Trophoblast cell (in vitro differentiated cells and primary cell): ENCODE results near the gene LGALS1.

Source experiments
- DNase-seq, 2 donors: peaks; one replicate each; pipeline ENCODE4 v3.0.0-alpha.2; 2016
- H2AFZ ChIP-seq: 2 replicates; pipeline ENCODE4 v1.6.1; 2013; ENCODE audit warnings: low read length, moderate library complexity, mild to moderate bottlenecking; ENCODE audit not compliant: insufficient read depth, poor library complexity
- H2AK5ac ChIP-seq: 2 replicates; pipeline ENCODE4 v1.6.1; 2013; ENCODE audit warnings: mild to moderate bottlenecking, low read length
- H2BK120ac ChIP-seq: 2 replicates; pipeline ENCODE4 v1.6.1; 2013; ENCODE audit warnings: low read length, mild to moderate bottlenecking, moderate library complexity; ENCODE audit not compliant: insufficient read depth, poor library complexity
- H2BK12ac ChIP-seq: 2 replicates; pipeline ENCODE4 v1.6.1; 2013; ENCODE audit warnings: mild to moderate bottlenecking, low read length, moderate library complexity
- H2BK5ac ChIP-seq: 2 replicates; pipeline ENCODE4 v1.6.1; 2013; ENCODE audit warnings: low read length, low read depth, moderate library complexity, mild to moderate bottlenecking; ENCODE audit not compliant: poor library complexity
- H3K14ac ChIP-seq: 2 replicates; pipeline ENCODE4 v1.6.1; 2013; ENCODE audit warnings: mild to moderate bottlenecking, low read length
- H3K18ac ChIP-seq: 2 replicates; pipeline ENCODE4 v1.6.1; 2013; ENCODE audit warnings: mild to moderate bottlenecking, low read length
- H3K23ac ChIP-seq: 2 replicates; pipeline ENCODE4 v1.6.1; 2013; ENCODE audit warnings: low read length
- H3K27ac ChIP-seq: 2 replicates; pipeline ENCODE4 v1.5.1; 2013; ENCODE audit warnings: low read depth, mild to moderate bottlenecking, inconsistent platforms, low read length, moderate library complexity
- H3K27me3 ChIP-seq: 2 replicates; pipeline ENCODE4 v1.6.1; 2013; ENCODE audit warnings: inconsistent platforms, mild to moderate bottlenecking, low read length, moderate library complexity; ENCODE audit not compliant: insufficient read depth
- H3K36me3 ChIP-seq, 2 experiments: 1 replicate in 1 of 2; 2 replicates in 1 of 2; pipeline ENCODE4 v1.6.1; 2013; ENCODE audit warnings: low read length in 2 of 2, mild to moderate bottlenecking in 2 of 2, moderate library complexity in 1 of 2; ENCODE audit not compliant: insufficient read depth in 2 of 2, control insufficient read depth in 1 of 2
- H3K4ac ChIP-seq: 2 replicates; pipeline ENCODE4 v1.6.1; 2013; ENCODE audit warnings: low read depth, mild to moderate bottlenecking, low read length, moderate library complexity
- H3K4me1 ChIP-seq, 2 experiments: 1 replicate in 1 of 2; 2 replicates in 1 of 2; pipeline ENCODE4 v1.6.1; 2013; ENCODE audit warnings: low read length in 2 of 2, mild to moderate bottlenecking in 2 of 2, moderate library complexity in 1 of 2; ENCODE audit not compliant: insufficient read depth in 2 of 2, control insufficient read depth in 1 of 2
- H3K4me2 ChIP-seq: 2 replicates; pipeline ENCODE4 v1.6.1; 2013; ENCODE audit warnings: inconsistent platforms, mild to moderate bottlenecking, low read length, moderate library complexity
- H3K4me3 ChIP-seq: 2 replicates; pipeline ENCODE4 v1.5.1; 2013; ENCODE audit warnings: mild to moderate bottlenecking, low read depth, low read length, inconsistent platforms
- H3K79me1 ChIP-seq: one replicate; pipeline ENCODE4 v1.6.1; 2013; ENCODE audit warnings: low read length
- H3K79me2 ChIP-seq: 2 replicates; pipeline ENCODE4 v1.6.1; 2013; ENCODE audit warnings: low read length, mild to moderate bottlenecking; ENCODE audit not compliant: control insufficient read depth, insufficient read depth, poor library complexity
- H3K9ac ChIP-seq: 2 replicates; pipeline ENCODE4 v1.6.1; 2013; ENCODE audit warnings: mild to moderate bottlenecking, low read length
- H3K9me3 ChIP-seq: 2 replicates; pipeline ENCODE4 v1.6.1; 2013; ENCODE audit warnings: low read depth, mild to moderate bottlenecking, control low read depth, inconsistent platforms, low read length; ENCODE audit not compliant: insufficient read depth
- H4K12ac ChIP-seq: 2 replicates; pipeline ENCODE4 v1.6.1; 2013; ENCODE audit warnings: low read depth, mild to moderate bottlenecking, low read length, moderate library complexity
- H4K8ac ChIP-seq: 2 replicates; pipeline ENCODE4 v1.6.1; 2013; ENCODE audit warnings: low read depth, mild to moderate bottlenecking, low read length, moderate library complexity
- H4K91ac ChIP-seq: one replicate; pipeline ENCODE4 v1.6.1; 2013; ENCODE audit warnings: low read depth, mild to moderate bottlenecking, low read length, moderate library complexity
- WGBS: extraction: QIAGEN DNeasy Blood & Tissue Kit; methylation state at CpG from one replicate; pipeline ENCODE4 v1.1.7; 2013; ENCODE audit warnings: missing lambda C conversion rate; ENCODE audit not compliant: insufficient read length, insufficient coverage; ENCODE audit errors: extremely low coverage; 5-methylcytosine and 5-hydroxymethylcytosine counted together

The LGALS1 gene

DNA sequence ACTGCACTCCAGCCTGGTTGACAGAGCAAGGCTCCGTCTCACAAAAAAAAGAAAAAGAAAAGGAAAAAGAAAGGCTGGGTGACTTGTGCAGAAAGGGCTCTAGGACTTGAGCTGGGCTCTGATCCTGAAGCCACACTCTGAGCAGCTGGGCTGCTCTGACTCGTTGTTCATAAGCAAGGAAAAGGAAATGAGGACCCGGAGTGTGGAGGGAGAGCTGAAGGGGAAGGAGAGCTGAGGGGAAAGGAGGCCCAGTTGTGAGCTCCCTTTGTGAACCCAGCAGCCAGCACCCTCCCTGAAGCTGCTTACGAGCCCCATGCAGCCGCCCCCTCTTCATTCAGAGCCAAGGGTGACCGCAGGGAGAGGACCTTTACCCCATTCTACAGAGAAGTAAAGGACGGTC is 48.3 kb upstream of the LGALS1 start:
- no CpG with 5 or more reads among the region's 7 CpGs for WGBS

GRCh38 chr22:37627545-37627944 is 47.9 kb upstream of the LGALS1 start:
- Histone ChIP-seq H2AFZ (no peak overlapping the region), H2BK5ac (no peak overlapping the region), H3K14ac (no peak overlapping the region), H3K79me1 (no peaks in the 10 kb centered on the region), H3K9me3 (peaks cover 2% of the 10 kb centered on the region), H3K27me3 (no peaks in the 10 kb centered on the region), H4K91ac (no peak overlapping the region), H4K8ac (no peak overlapping the region), H2BK120ac (no peak overlapping the region), H3K27ac (no peak overlapping the region), H3K9ac (no peak overlapping the region), H3K36me3 (peaks cover 51 to 66% of the 10 kb centered on the region in 2 experiments), H3K79me2 (no peaks in the 10 kb centered on the region), H4K12ac (no peak overlapping the region), H3K23ac (no peak overlapping the region), H3K4me3 (no peak overlapping the region), H2AK5ac (no peak overlapping the region), H3K4ac (no peak overlapping the region), H3K4me1 (peaks cover 0 to 2% of the 10 kb centered on the region in 2 experiments), H2BK12ac (no peak overlapping the region), H3K4me2 (no peak overlapping the region), H3K18ac (no peak overlapping the region)
- no CpG with 5 or more reads among the region's 6 CpGs for WGBS
- DNase-seq, result no peak

More for the DNA sequence above, 48.3 kb upstream of the LGALS1 start:
- Histone ChIP-seq H2BK5ac (no peak overlapping the region), H2AFZ (no peak overlapping the region), H3K18ac (no peak overlapping the region), H3K9ac (no peak overlapping the region), H4K12ac (no peak overlapping the region), H4K8ac (no peak overlapping the region), H3K27me3 (no peaks in the 10 kb centered on the region), H3K79me2 (no peaks in the 10 kb centered on the region), H2AK5ac (no peak overlapping the region), H3K14ac (no peak overlapping the region), H3K4ac (no peak overlapping the region), H3K79me1 (no peaks in the 10 kb centered on the region), H3K23ac (no peak overlapping the region), H2BK12ac (no peak overlapping the region), H3K36me3 (peaks cover 48 to 63% of the 10 kb centered on the region in 2 experiments), H3K27ac (no peak overlapping the region), H3K9me3 (peaks cover 2% of the 10 kb centered on the region), H3K4me3 (no peak overlapping the region), H3K4me1 (peaks cover 0 to 2% of the 10 kb centered on the region in 2 experiments), H4K91ac (no peak overlapping the region), H3K4me2 (no peak overlapping the region), H2BK120ac (no peak overlapping the region)
- no peak for DNase-seq

DNA sequence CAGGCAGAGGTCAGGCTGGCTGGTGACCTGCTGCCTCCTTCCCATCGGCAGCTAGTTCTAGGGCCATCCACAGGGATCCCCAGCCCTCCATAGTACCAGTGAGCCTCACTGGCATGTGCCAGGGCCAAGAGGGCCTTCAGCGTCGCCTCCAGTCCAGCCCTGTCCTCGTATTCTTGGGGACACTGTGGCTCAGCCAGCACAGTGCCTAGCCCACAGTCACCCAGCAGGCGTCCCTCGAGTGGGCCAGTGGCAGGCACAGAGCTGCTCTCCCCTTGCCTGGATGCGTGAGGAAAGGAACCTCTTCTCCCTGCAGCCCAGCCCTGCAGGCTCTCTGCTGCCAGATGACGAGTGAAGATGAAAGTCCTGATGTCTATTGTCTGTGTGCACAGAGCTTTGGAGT is 46.6 kb upstream of the LGALS1 start:
- Histone ChIP-seq H3K4me1 (peaks cover 4 to 8% of the 10 kb centered on the region in 2 experiments), H2AFZ (no peak overlapping the region), H3K18ac (no peak overlapping the region), H3K9me3 (peaks cover 2% of the 10 kb centered on the region), H4K12ac (no peak overlapping the region), H3K27me3 (no peaks in the 10 kb centered on the region), H3K4me3 (no peak overlapping the region), H3K4me2 (no peak overlapping the region), H3K23ac (no peak overlapping the region), H3K79me2 (no peaks in the 10 kb centered on the region), H3K4ac (no peak overlapping the region), H3K9ac (no peak overlapping the region), H2BK5ac (no peak overlapping the region), H2AK5ac (no peak overlapping the region), H2BK12ac (no peak overlapping the region), H2BK120ac (no peak overlapping the region), H4K91ac (no peak overlapping the region), H3K14ac (no peak overlapping the region), H4K8ac (no peak overlapping the region), H3K79me1 (peaks cover 3% of the 10 kb centered on the region), H3K27ac (no peak overlapping the region), H3K36me3 (peaks cover 47 to 60% of the 10 kb centered on the region in 2 experiments)
- no CpG with 5 or more reads among the region's 8 CpGs for WGBS
- DNase-seq, result no peak

DNA sequence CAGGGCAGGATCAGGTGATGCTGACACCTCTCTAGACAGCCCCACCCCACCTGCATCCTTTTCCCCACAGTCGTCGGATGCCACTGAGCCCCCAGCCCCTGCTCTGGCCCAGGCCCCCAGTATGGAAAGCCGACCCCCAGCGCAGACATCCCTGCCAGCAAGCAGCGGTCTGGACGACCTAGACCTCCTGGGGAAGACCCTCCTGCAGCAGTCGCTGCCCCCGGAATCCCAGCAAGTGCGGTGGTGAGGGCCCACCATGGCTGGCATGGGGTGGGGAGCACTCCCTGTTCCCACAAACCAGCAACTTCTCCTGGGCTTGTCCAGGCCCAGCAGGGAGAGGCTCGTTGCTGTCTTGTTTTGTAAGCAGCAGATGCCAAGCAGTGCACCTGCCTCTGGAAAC is 45.5 kb upstream of the LGALS1 start:
- Histone ChIP-seq H2BK5ac (no peak overlapping the region), H3K9ac (no peak overlapping the region), H2AFZ (no peak overlapping the region), H3K36me3 (peaks cover 38 to 50% of the 10 kb centered on the region in 2 experiments), H4K91ac (no peak overlapping the region), H3K27ac (no peak overlapping the region), H3K79me2 (no peaks in the 10 kb centered on the region), H3K4me2 (no peak overlapping the region), H3K4me1 (peaks cover 14 to 19% of the 10 kb centered on the region in 2 experiments), H3K27me3 (no peaks in the 10 kb centered on the region), H3K14ac (no peak overlapping the region), H3K79me1 (peaks cover 5% of the 10 kb centered on the region), H3K9me3 (peaks cover 2% of the 10 kb centered on the region), H4K12ac (no peak overlapping the region), H3K4me3 (no peak overlapping the region), H3K4ac (no peak overlapping the region), H3K18ac (no peak overlapping the region), H2AK5ac (no peak overlapping the region), H2BK12ac (no peak overlapping the region), H3K23ac (no peak overlapping the region), H2BK120ac (no peak overlapping the region), H4K8ac (no peak overlapping the region)
- WGBS, result no CpG with 5 or more reads among the region's 10 CpGs
- no peak for DNase-seq
